ACHN (cell line): Measurements from ENCODE around the gene MEPE.

Source experiments
- DNase-seq: peaks from one replicate; pipeline ENCODE4 v3.0.0-alpha.2; 2015
- in situ Hi-C: cut with HindIII; loops from 2 replicates; pipeline ENCODE4 v1.10.0; 2017; ENCODE audit warnings: low sequenced_read_pairs, low pct_ligation_motif_present, low pct_unique_long_range_greater_than_20kb

Gene MEPE, protein sequence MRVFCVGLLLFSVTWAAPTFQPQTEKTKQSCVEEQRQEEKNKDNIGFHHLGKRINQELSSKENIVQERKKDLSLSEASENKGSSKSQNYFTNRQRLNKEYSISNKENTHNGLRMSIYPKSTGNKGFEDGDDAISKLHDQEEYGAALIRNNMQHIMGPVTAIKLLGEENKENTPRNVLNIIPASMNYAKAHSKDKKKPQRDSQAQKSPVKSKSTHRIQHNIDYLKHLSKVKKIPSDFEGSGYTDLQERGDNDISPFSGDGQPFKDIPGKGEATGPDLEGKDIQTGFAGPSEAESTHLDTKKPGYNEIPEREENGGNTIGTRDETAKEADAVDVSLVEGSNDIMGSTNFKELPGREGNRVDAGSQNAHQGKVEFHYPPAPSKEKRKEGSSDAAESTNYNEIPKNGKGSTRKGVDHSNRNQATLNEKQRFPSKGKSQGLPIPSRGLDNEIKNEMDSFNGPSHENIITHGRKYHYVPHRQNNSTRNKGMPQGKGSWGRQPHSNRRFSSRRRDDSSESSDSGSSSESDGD

DNA sequence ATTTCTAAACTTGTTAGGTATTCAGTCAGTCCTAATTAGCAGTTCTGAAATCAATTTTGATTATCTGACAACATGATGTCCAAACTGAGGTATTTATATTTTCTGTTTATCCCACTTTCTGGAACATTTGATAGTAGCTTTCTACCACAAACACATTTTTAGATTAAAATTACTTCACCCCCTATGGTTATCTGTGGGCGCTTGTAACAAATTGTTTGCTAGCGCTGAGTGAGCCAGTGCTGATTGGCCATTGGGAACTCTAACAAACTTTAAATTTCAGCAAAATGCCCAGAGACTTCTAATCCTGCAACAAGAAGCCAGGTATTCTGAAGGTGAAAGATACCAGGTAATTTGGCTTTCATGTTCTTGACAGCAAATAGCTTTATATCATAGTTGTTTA, at the start of gene MEPE:
Gene MEPE, plus strand, starts transcription at position 301 of the 400 bp plus-strand sequence. CDS start 1,746 bp downstream, outside the sequence.
- no peak for DNase-seq
- in situ Hi-C loops, result loop anchor here (25.0 kb wide), 1 partner anchor 295 kb away; the partner anchor contains the start of gene SPARCL1

DNA sequence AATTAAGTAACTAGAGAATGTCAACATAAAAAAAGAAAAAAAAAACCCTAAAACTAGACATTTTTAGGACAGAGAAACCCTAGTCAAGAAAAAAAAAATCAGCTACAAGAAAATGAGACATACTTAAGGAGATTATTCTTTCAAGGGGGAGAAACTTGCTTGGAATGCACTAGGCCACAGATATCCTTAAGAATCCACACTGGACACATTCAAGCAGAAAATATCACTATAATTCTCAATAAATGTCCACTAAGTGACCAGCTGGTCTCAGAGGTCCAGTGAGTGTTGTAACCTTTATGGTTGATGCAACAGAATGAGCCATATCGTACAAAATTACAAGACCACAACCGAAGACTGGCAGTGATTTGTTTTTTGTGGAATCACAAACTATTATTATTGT, 49.0 kb upstream of the MEPE start:
- DNase-seq, result no peak
- in situ Hi-C loops, result no loop called here

GRCh38 chr4:87785731-87786509, 46.8 kb upstream of the MEPE start:
- no peak for DNase-seq
- in situ Hi-C loops, result no loop called here

DNA sequence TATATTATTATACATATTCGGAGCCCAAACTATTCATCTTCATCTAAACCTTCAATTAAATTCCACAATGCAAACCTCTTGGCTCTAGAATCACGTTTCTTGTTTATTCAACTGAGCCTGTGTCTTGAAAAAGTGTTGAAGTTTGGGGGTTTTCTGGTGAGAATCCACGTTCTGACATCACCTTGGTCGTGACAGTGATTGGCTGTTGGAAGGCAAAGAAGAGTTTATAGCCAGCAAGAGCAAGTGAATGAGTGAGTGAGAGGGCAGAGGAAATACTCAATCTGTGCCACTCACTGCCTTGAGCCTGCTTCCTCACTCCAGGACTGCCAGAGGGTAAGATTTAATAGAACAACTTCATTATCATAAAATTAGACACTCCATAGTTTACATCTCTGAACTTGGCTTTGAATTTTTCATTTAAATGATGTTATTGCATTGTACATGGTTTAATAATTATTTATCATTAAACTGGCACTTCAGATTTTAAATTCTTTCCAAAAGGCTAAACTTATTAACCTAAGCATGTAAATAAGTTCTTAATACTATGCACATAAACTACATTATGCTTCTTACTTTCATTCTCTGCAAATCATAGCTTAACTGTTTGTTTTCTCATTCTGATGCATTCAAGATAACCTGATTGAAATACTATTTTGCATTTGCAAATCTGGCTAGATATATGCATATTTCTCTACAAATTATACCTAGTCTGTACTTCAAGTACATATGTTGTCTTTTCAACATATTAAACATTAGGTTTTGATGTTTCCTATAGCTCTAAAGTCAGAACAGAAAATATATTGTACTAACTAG, 33.3 kb upstream of the MEPE start, which contains the start of gene IBSP:
Gene IBSP, plus strand, starts transcription at position 254 of the 813 bp plus-strand sequence. CDS start 2,808 bp downstream, outside the sequence.
- DNase-seq, result no peak
- in situ Hi-C loops, result no loop called here

- in situ Hi-C loops, result no loop called here
- DNase-seq, result no peak
Measured at GRCh38 chr4:87802858-87803257, 29.9 kb upstream of the MEPE start.

DNA sequence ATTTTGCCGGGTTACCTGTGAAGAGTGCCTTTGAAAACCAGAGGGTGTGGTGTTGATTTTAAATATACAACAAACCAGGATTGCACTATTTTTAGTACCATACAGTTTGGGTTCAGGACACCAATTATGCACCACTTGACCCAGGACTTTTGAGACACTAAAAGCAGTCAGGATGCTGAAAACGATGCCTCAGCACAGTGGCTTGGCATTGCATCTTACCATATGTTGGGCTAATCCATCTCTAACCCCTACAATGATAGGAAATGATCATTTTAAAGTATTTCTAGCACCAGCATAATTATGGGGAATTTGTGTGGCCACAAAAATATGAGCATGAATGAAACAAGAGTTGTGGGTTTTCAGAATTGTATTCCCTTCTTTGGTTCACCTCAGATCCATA, 29.3 kb upstream of the MEPE start:
- no peak for DNase-seq
- in situ Hi-C loops, result no loop called here

GRCh38 chr4:87804871-87805270, 27.9 kb upstream of the MEPE start:
- DNase-seq, result no peak
- in situ Hi-C loops, result no loop called here

- no peak for DNase-seq
- in situ Hi-C loops, result no loop called here
Measured at GRCh38 chr4:87805971-87806370, 26.8 kb upstream of the MEPE start.

DNA sequence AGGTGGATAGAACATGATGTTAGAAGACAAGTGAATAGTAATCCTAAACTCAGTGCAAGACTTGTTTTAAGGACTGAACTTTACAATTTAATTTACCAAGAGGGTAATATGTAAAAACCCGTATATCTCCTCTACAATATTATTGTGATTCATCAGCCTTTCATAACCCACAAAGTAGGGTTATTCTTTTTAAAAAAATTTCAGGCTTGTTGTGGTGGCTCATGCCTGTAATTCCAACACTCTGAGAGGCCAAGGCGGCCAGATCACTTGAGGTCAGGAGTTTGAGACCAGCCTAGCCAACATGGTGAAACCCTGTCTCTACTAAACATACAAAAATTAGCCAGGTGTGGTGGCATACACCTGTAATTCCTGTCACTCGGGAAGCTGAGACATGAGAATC, 26.2 kb upstream of the MEPE start:
- DNase-seq, result no peak
- in situ Hi-C loops, result no loop called here

- in situ Hi-C loops, result no loop called here
- DNase-seq, result no peak
Measured at GRCh38 chr4:87807402-87807801, 25.4 kb upstream of the MEPE start.

DNA sequence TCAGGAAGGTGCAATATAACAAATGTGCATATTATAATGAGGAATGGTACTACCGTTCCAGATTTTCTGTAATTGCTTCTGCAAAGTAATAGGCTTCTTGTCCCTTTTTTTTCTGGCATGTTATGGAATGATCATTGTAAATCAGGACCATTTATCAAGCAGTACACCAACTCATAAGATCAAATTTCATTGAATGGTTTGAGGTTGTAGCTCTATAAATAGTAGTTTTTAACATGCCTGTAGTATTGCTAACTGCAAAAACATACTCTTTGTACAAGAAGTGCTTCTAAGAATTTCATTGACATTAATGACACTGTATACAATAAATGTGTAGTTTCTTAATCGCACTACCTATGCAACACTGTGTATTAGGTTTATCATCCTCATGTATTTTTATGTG, 20.8 kb upstream of the MEPE start:
- DNase-seq, result no peak
- in situ Hi-C loops, result no loop called here

DNA sequence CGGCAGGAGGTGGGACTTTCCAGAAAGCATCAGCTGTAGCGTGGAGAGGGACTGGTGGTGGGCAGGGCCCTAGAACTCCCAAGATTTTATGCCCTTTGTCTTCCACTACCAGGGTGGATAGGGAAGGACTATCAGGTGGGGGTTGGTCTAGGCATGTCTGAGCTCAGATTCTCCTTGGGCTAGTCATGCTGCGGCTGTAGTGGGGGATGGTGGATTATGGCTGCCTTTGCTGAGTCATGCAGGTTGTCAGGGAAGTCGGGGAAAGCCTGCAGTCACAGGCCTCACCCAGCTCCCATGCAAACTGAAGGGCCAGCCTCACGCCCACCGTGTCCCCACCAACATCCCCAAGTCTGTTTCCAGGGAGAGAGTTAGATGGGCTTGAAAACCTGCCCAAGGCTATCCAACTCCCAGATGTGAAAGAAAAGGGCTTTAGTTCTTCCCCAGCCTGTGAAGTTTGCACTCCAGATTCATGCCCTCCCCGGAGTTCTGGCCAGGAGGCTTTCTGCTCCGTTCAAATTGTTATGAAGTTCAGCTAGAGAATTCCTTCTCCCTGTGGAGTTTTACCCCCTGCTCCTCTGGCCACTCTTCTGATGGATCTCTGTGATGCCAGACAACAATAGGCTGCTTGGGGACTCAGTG, 13.4 kb upstream of the MEPE start:
- in situ Hi-C loops, result no loop called here
- peak; percentile 41 for DNase-seq

DNA sequence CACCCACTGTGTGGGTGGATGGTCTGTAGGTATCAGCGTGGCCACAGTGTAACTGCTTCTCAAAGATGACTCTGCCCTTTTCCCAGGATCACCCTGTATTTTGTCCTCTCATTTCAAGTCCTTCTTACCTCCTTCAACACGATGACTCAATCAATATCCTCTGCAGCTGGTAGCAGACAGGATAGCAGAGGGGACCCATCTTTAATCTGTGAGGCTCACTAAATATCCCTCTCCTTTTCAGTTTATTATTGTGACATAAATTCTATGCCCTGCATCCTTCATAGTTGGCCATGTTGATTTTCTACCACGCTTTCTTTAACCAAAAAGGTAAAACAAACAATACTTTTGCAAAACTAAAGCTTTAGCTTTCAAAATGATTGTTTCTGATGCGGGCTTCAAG, 9.6 kb upstream of the MEPE start:
- in situ Hi-C loops, result no loop called here
- DNase-seq, result no peak

DNA sequence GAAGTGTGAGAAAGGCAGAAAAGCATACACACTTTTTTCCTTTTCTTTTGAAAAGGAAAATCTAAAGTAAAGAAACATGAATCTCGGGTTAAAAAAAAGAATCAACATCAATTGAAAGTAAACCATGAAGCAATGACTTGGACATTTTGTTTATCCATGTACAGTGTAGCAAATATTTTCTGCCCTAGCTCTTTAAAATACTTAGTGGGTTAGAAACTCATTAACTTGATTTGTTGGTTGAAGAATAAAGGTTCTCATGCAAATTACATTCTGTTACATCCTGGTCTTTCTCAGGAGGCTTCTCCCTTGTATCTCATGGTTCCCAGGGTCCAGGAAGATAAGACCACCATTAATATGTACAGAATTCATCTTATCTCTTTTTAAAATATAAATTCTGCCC, 9.0 kb upstream of the MEPE start:
- DNase-seq, result no peak
- in situ Hi-C loops, result no loop called here

GRCh38 chr4:87824352-87824751, 8.4 kb upstream of the MEPE start:
- no peak for DNase-seq
- in situ Hi-C loops, result no loop called here

DNA sequence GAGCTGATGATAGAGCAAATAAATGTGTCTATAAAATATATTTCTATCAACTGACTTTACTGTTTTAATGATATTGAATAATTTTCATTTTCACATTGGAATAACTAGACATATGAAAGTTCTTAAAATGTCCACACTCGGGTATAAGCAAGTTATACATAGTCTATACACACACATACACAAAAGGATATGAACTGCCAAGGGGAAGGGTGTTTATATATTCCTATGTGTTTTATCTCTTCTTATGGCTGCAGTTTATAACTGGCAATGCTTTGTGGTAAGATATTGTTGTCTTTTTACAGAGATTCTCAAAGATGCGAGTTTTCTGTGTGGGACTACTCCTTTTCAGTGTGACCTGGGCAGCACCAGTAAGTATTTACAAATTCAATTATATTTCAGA, 1.6 kb downstream of the MEPE start:
- DNase-seq, result no peak
- in situ Hi-C loops, result loop anchor here (25.0 kb wide), 1 partner anchor 297 kb away; the partner anchor contains the start of gene SPARCL1

DNA sequence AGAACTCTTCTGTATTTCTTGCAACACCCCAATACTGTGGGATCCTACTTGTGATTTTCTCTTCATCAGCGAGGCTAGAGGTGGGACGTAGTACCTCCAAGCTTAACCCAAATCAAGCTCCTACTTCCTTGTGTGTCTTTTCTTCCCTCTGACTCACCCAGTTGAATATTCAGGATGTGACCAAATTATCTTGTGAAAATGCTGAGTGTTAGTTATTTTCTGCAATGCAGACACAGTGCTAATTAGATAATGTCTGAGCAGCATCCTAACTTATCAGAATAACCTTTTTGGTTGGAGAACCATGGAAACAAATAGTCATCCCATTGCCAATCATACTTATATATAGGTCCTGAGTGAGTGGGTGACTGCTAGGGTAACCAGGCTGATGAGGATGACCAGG, 2.4 kb downstream of the MEPE start:
- in situ Hi-C loops, result loop anchor here (25.0 kb wide), 1 partner anchor 298 kb away; the partner anchor contains the start of gene SPARCL1
- no peak for DNase-seq

- in situ Hi-C loops, result loop anchor here (25.0 kb wide), 1 partner anchor 298 kb away; the partner anchor contains the start of gene SPARCL1
- no peak for DNase-seq
Measured at GRCh38 chr4:87835743-87836142, 3.0 kb downstream of the MEPE start.
